ENCODE measurements around the gene WNT9A. TPM values are rescaled to one million over a fixed set of nuclear protein-coding genes. Genes with fewer than 3 reads are reported as not detected.
"Not testable (repeated sequence)": the region's sequence is repeated elsewhere in the genome, so short reads cannot be mapped to it uniquely, and the experiment has no call there.

Gene WNT9A
- total RNA-seq, 2 experiments from 2014 or later: not detected

GRCh38 chr1:227885648-227886502 is 61.9 kb downstream of the WNT9A start:
- Mint-ChIP-seq H3K27me3 (ENCODE audit: low read depth) (peaks cover 3% of the 10 kb centered on the region), H3K9me3 (ENCODE audit: insufficient read depth) (no peaks in the 10 kb centered on the region), H3K27ac (peak overlapping the region; percentile 81), H3K36me3 (ENCODE audit: low read depth) (no peaks in the 10 kb centered on the region), H3K4me3 (no peak overlapping the region), H3K4me1 (ENCODE audit: low read depth) (peaks cover 11% of the 10 kb centered on the region)
- ChIA-PET CTCF (no interaction called here), POLR2A (no interaction called here)
- ATAC-seq: no peak
- DNase-seq: peak; percentile 19

DNA sequence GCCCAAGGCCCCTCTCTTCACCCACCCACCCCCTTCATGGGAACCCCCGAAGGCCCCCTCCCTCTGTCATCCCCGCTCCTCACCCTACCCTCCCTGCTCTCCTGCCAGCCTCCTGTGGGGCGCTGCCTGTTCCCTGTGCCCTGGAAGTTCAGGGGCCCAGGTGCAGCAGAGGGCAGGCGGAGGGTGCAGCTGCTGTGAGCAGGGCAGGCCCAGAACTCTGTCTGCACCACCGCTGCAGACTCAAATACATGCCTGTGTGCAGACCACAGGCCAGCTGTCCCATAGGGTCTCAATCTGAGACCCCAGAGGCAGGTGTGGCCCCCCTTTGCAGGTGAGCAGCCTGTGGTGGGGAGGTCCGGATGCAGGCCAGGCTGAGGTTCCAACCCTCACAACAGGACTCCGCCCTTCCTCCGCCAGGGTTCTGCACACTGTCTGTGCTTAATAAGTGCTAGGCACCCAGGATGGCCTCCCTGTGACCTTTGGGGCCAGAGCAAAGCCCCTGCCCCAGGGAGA is 62.5 kb downstream of the WNT9A start:
- Mint-ChIP-seq H3K27ac (peak overlapping the region; percentile 81), H3K36me3 (ENCODE audit: low read depth) (no peaks in the 10 kb centered on the region), H3K27me3 (ENCODE audit: low read depth) (peaks cover 5% of the 10 kb centered on the region), H3K4me3 (no peak overlapping the region), H3K9me3 (ENCODE audit: insufficient read depth) (no peaks in the 10 kb centered on the region), H3K4me1 (ENCODE audit: low read depth) (peaks cover 11% of the 10 kb centered on the region)
- ChIA-PET CTCF (no interaction called here), POLR2A (no interaction called here)
- peak; percentile 45 for ATAC-seq
- peak; percentile 53 for DNase-seq

DNA sequence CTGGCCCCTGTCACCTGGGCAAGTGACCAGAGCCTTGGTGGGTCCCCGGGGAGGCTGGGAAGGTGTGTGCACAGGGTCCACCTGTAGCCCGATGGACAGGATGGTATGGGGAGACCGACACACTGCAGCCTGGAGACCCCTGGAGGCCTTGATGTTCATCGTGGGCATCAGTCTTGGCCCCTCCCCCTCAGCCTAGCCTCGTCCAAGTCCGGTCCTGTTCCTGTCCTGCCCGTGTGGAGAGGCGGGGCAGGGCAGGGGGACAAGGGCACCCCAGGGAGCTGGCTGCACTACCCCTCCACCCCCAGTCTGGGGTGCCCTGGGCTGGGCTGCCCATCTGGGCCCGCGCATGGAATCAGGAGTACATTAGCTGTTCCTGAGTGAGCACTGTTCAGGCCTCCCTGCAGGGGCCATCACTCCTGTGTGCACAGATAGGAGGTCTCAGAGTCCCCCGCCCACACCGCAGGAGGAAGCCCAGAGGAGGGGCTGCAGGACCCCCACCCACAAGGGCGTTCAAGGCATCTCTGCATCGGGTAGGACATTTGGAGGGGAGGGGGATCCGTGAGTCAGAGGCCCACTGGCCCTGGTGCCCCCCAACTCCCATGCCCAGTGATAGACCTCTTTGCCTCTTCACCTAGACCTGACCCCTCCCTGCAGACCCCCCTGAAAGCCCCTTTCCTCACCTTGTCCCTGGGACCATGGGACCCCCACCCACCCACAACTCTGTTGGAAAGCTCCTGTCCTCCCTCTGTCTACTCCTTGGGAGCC is 63.2 kb downstream of the WNT9A start:
- ATAC-seq: no peak
- no peaks in the 10 kb centered on the region for H3K9me3 Mint-ChIP-seq (ENCODE audit: insufficient read depth)
- DNase-seq: peak; percentile 16
- peaks cover 11% of the 10 kb centered on the region for H3K4me1 Mint-ChIP-seq (ENCODE audit: low read depth)
- H3K36me3 Mint-ChIP-seq (ENCODE audit: low read depth): no peaks in the 10 kb centered on the region
- no peak overlapping the region for H3K27ac Mint-ChIP-seq
- ChIA-PET CTCF (no interaction called here), POLR2A (no interaction called here)
- H3K27me3 Mint-ChIP-seq (ENCODE audit: low read depth): peaks cover 5% of the 10 kb centered on the region
- no peak overlapping the region for H3K4me3 Mint-ChIP-seq

GRCh38 chr1:227883641-227884301 is 64.0 kb downstream of the WNT9A start:
- ChIA-PET POLR2A (no interaction called here), CTCF (no interaction called here)
- H3K4me1 Mint-ChIP-seq (ENCODE audit: low read depth): peaks cover 11% of the 10 kb centered on the region
- H3K9me3 Mint-ChIP-seq (ENCODE audit: insufficient read depth): no peaks in the 10 kb centered on the region
- no peak overlapping the region for H3K4me3 Mint-ChIP-seq
- ATAC-seq (no peak), DNase-seq (peak; percentile 13)
- H3K27ac Mint-ChIP-seq: no peak overlapping the region
- no peaks in the 10 kb centered on the region for H3K36me3 Mint-ChIP-seq (ENCODE audit: low read depth)
- peaks cover 10% of the 10 kb centered on the region for H3K27me3 Mint-ChIP-seq (ENCODE audit: low read depth)

GRCh38 chr1:227883073-227883520 is 64.6 kb downstream of the WNT9A start:
- Mint-ChIP-seq H3K9me3 (ENCODE audit: insufficient read depth) (no peaks in the 10 kb centered on the region), H3K27ac (no peak overlapping the region), H3K27me3 (ENCODE audit: low read depth) (peaks cover 10% of the 10 kb centered on the region), H3K4me1 (ENCODE audit: low read depth) (peaks cover 11% of the 10 kb centered on the region), H3K36me3 (ENCODE audit: low read depth) (no peaks in the 10 kb centered on the region), H3K4me3 (no peak overlapping the region)
- ATAC-seq (no peak), DNase-seq (peak; percentile 17)
- ChIA-PET CTCF (no interaction called here), POLR2A (interaction anchor here (0.5 kb wide), 1 partner anchor 636 kb away, joined by 5 read pairs; no protein-coding TSS in a partner anchor)

- H3K4me3 Mint-ChIP-seq: no peak overlapping the region
- H3K27ac Mint-ChIP-seq: no peak overlapping the region
- no peaks in the 10 kb centered on the region for H3K9me3 Mint-ChIP-seq (ENCODE audit: insufficient read depth)
- ChIA-PET POLR2A (no interaction called here), CTCF (no interaction called here)
- H3K36me3 Mint-ChIP-seq (ENCODE audit: low read depth): no peaks in the 10 kb centered on the region
- H3K27me3 Mint-ChIP-seq (ENCODE audit: low read depth): peaks cover 21% of the 10 kb centered on the region
- ATAC-seq: no peak
- peaks cover 4% of the 10 kb centered on the region for H3K4me1 Mint-ChIP-seq (ENCODE audit: low read depth)
- DNase-seq: no peak
Measured at GRCh38 chr1:227880342-227880924, 67.3 kb downstream of the WNT9A start.

DNA sequence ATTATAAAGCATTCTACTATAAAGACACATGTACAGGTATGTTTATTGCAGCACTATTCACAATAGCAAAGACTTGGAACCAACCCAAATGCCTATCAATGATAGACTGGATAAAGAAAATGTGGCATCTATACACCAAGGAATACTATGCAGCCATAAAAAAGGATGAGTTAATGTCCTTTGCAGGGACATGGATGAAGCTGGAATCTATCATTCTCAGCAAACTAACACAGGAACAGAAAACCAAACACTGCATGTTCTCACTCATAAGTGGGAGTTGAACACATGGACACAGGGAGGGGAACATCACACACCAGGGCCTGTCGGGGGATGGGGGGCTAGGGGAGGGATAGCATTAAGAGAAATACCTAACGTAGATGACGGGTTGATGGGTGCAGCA is 69.9 kb downstream of the WNT9A start:
- H3K9me3 Mint-ChIP-seq (ENCODE audit: insufficient read depth); POLR2A ChIA-PET; H3K4me1 Mint-ChIP-seq (ENCODE audit: low read depth); CTCF ChIA-PET; H3K4me3 Mint-ChIP-seq; H3K36me3 Mint-ChIP-seq (ENCODE audit: low read depth); H3K27ac Mint-ChIP-seq; ATAC-seq; DNase-seq: not testable (repeated sequence)
- peaks cover 39% of the 10 kb centered on the region for H3K27me3 Mint-ChIP-seq (ENCODE audit: low read depth)

GRCh38 chr1:227871892-227872291 is 75.8 kb downstream of the WNT9A start:
- Mint-ChIP-seq H3K4me1 (ENCODE audit: low read depth) (peaks cover 28% of the 10 kb centered on the region), H3K27me3 (ENCODE audit: low read depth) (peaks cover 30% of the 10 kb centered on the region)
- H3K27ac Mint-ChIP-seq; CTCF ChIA-PET; H3K36me3 Mint-ChIP-seq (ENCODE audit: low read depth); DNase-seq; H3K4me3 Mint-ChIP-seq; POLR2A ChIA-PET; H3K9me3 Mint-ChIP-seq (ENCODE audit: insufficient read depth); ATAC-seq: not testable (repeated sequence)

DNA sequence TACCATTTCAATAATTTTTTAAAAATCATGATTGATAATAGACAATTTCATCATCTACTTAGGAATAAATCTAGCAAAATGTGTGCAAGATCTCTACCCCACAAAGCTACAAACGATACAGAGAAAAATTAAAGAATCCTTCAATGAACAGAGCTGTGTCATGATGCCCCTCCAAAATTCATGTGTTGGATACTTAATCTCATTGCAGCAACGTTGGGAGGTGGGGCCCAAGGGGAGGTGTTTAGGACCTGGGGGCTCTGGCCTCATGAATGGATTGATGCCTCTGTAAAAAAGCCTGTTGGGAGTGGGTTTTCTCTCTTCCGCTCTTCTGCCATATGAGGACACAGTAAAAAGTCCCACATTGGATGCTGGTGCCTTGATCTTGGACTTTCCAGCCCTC is 77.4 kb downstream of the WNT9A start:
- CTCF ChIA-PET: no interaction called here

GRCh38 chr1:227869851-227870305 is 77.9 kb downstream of the WNT9A start:
- Mint-ChIP-seq H3K9me3 (ENCODE audit: insufficient read depth) (peaks cover 6% of the 10 kb centered on the region), H3K27me3 (ENCODE audit: low read depth) (peaks cover 19% of the 10 kb centered on the region), H3K36me3 (ENCODE audit: low read depth) (peaks cover 3% of the 10 kb centered on the region), H3K4me3 (peak overlapping the region; percentile 5), H3K27ac (no peak overlapping the region), H3K4me1 (ENCODE audit: low read depth) (peaks cover 28% of the 10 kb centered on the region)
- ChIA-PET CTCF (no interaction called here), POLR2A (interaction anchor here (1.1 kb wide), 1 partner anchor 110 kb away, joined by 4 read pairs; no protein-coding TSS in a partner anchor)
- ATAC-seq (peak; percentile 53), DNase-seq (peak; percentile 37)

More for the DNA sequence above, 77.4 kb downstream of the WNT9A start:
- DNase-seq (no peak), ATAC-seq (no peak)
- Mint-ChIP-seq H3K4me1 (ENCODE audit: low read depth) (peaks cover 28% of the 10 kb centered on the region), H3K4me3 (peak overlapping the region; percentile 5), H3K27me3 (ENCODE audit: low read depth) (peaks cover 19% of the 10 kb centered on the region), H3K36me3 (ENCODE audit: low read depth) (peaks cover 3% of the 10 kb centered on the region), H3K9me3 (ENCODE audit: insufficient read depth) (peaks cover 5% of the 10 kb centered on the region), H3K27ac (no peak overlapping the region)
- POLR2A ChIA-PET: interaction anchor here (1.1 kb wide), 1 partner anchor 111 kb away, joined by 4 read pairs; no protein-coding TSS in a partner anchor

GRCh38 chr1:227869279-227869842 is 78.4 kb downstream of the WNT9A start:
- CTCF ChIA-PET: no interaction called here
- peak overlapping the region; percentile 22 for H3K27ac Mint-ChIP-seq

More at GRCh38 chr1:227869279-227869842, 78.4 kb downstream of the WNT9A start:
- DNase-seq (no peak), ATAC-seq (no peak)
- H3K9me3 Mint-ChIP-seq (ENCODE audit: insufficient read depth): peaks cover 5% of the 10 kb centered on the region
- peaks cover 28% of the 10 kb centered on the region for H3K4me1 Mint-ChIP-seq (ENCODE audit: low read depth)
- POLR2A ChIA-PET: interaction anchor here (1.1 kb wide), 1 partner anchor 110 kb away, joined by 4 read pairs; no protein-coding TSS in a partner anchor
- peaks cover 5% of the 10 kb centered on the region for H3K36me3 Mint-ChIP-seq (ENCODE audit: low read depth)
- H3K4me3 Mint-ChIP-seq: no peak overlapping the region
- H3K27me3 Mint-ChIP-seq (ENCODE audit: low read depth): peaks cover 13% of the 10 kb centered on the region
